Ectodermal cell (in vitro differentiated cells): ENCODE measurements around the gene GADD45GIP1.

ENCODE experiments used
- H3K27ac ChIP-seq: 2 replicates; pipeline ENCODE4 v1.7.0; 2013; ENCODE audit warnings: mild to moderate bottlenecking, low read depth, low read length; ENCODE audit not compliant: insufficient read depth, poor library complexity, severe bottlenecking
- H3K27me3 ChIP-seq: 2 replicates; pipeline ENCODE4 v1.7.0; 2013; ENCODE audit warnings: mild to moderate bottlenecking, low read length; ENCODE audit not compliant: insufficient read depth, control insufficient read depth, poor library complexity, severe bottlenecking
- H3K36me3 ChIP-seq: one replicate; pipeline ENCODE4 v1.7.0; 2013; ENCODE audit warnings: low read length; ENCODE audit not compliant: control insufficient read depth, insufficient read depth
- H3K4me1 ChIP-seq: one replicate; pipeline ENCODE4 v1.7.0; 2013; ENCODE audit warnings: low read length; ENCODE audit not compliant: control insufficient read depth, insufficient read depth
- H3K4me3 ChIP-seq: 2 replicates; pipeline ENCODE4 v1.7.0; 2013; ENCODE audit warnings: low read depth, low read length, control low read depth; ENCODE audit not compliant: insufficient read depth
- H3K9me3 ChIP-seq: 2 replicates; pipeline ENCODE4 v1.7.0; 2013; ENCODE audit warnings: mild to moderate bottlenecking, low read length, moderate library complexity; ENCODE audit not compliant: control insufficient read depth
- WGBS, 2 experiments: methylation state at CpG; one replicate each; pipeline ENCODE4 v1.1.7; 2013; ENCODE audit warnings: missing lambda C conversion rate in 2 of 2; 5-methylcytosine and 5-hydroxymethylcytosine counted together

Gene GADD45GIP1

GRCh38 chr19:12987781-12988180, 30.8 kb upstream of the GADD45GIP1 start:
- Histone ChIP-seq H3K4me1 (peaks cover 16% of the 10 kb centered on the region), H3K36me3 (no peaks in the 10 kb centered on the region), H3K4me3 (no peak overlapping the region), H3K27me3 (peaks cover 97% of the 10 kb centered on the region), H3K27ac (no peak overlapping the region), H3K9me3 (no peaks in the 10 kb centered on the region)
- 76 to 77% methylated on average over 10 of the region's 10 CpGs for WGBS, 2 experiments

- H3K27me3 ChIP-seq, result peaks cover 97% of the 10 kb centered on the region
- H3K4me1 ChIP-seq, result peaks cover 16% of the 10 kb centered on the region
- H3K27ac ChIP-seq, result no peak overlapping the region
- no peaks in the 10 kb centered on the region for H3K9me3 ChIP-seq
- H3K36me3 ChIP-seq, result no peaks in the 10 kb centered on the region
- WGBS, 2 experiments, result 70 to 73% methylated on average over 3 of the region's 3 CpGs
- H3K4me3 ChIP-seq, result no peak overlapping the region
These were observed 30.2 kb upstream of the GADD45GIP1 start for GRCh38 chr19:12987190-12987589.

- peaks cover 16% of the 10 kb centered on the region for H3K4me1 ChIP-seq
- no peaks in the 10 kb centered on the region for H3K36me3 ChIP-seq
- H3K27me3 ChIP-seq, result peaks cover 97% of the 10 kb centered on the region
- no peak overlapping the region for H3K27ac ChIP-seq
- no peak overlapping the region for H3K4me3 ChIP-seq
- WGBS, 2 experiments, result 92 to 94% methylated on average over 12 of the region's 12 CpGs
- no peaks in the 10 kb centered on the region for H3K9me3 ChIP-seq
These were observed 29.7 kb upstream of the GADD45GIP1 start for GRCh38 chr19:12986726-12987125.

- H3K4me3 ChIP-seq, result no peak overlapping the region
- WGBS, 2 experiments, result 60 to 62% methylated on average over 16 of the region's 16 CpGs
- H3K36me3 ChIP-seq, result no peaks in the 10 kb centered on the region
- H3K9me3 ChIP-seq, result no peaks in the 10 kb centered on the region
- peaks cover 87% of the 10 kb centered on the region for H3K27me3 ChIP-seq
- H3K27ac ChIP-seq, result no peak overlapping the region
- H3K4me1 ChIP-seq, result peaks cover 16% of the 10 kb centered on the region
These were observed 28.2 kb upstream of the GADD45GIP1 start for GRCh38 chr19:12985049-12985776.

GRCh38 chr19:12984683-12985048, 27.6 kb upstream of the GADD45GIP1 start:
- Histone ChIP-seq H3K4me3 (no peak overlapping the region), H3K27ac (no peak overlapping the region), H3K36me3 (no peaks in the 10 kb centered on the region), H3K27me3 (peaks cover 82% of the 10 kb centered on the region), H3K4me1 (peaks cover 16% of the 10 kb centered on the region), H3K9me3 (no peaks in the 10 kb centered on the region)
- WGBS, 2 experiments, result 44 to 46% methylated on average over 10 of the region's 10 CpGs

GRCh38 chr19:12984143-12984627, 27.2 kb upstream of the GADD45GIP1 start:
- no peak overlapping the region for H3K4me3 ChIP-seq
- 89 to 95% methylated on average over 3 of the region's 3 CpGs for WGBS, 2 experiments

GRCh38 chr19:12983542-12984142, 26.6 kb upstream of the GADD45GIP1 start:
- peaks cover 73% of the 10 kb centered on the region for H3K27me3 ChIP-seq
- H3K36me3 ChIP-seq, result no peaks in the 10 kb centered on the region
- peaks cover 16% of the 10 kb centered on the region for H3K4me1 ChIP-seq
- H3K27ac ChIP-seq, result no peak overlapping the region
- no peak overlapping the region for H3K4me3 ChIP-seq
- 10% methylated on average over 51 of the region's 51 CpGs for WGBS, 2 experiments
- no peaks in the 10 kb centered on the region for H3K9me3 ChIP-seq

More at GRCh38 chr19:12984143-12984627, 27.2 kb upstream of the GADD45GIP1 start:
- Histone ChIP-seq H3K36me3 (no peaks in the 10 kb centered on the region), H3K4me1 (peaks cover 16% of the 10 kb centered on the region), H3K9me3 (no peaks in the 10 kb centered on the region), H3K27ac (no peak overlapping the region), H3K27me3 (peaks cover 77% of the 10 kb centered on the region)

GRCh38 chr19:12983091-12983490, 26.1 kb upstream of the GADD45GIP1 start:
- peaks cover 67% of the 10 kb centered on the region for H3K27me3 ChIP-seq
- no peaks in the 10 kb centered on the region for H3K9me3 ChIP-seq
- H3K4me3 ChIP-seq, result no peak overlapping the region
- H3K4me1 ChIP-seq, result peaks cover 16% of the 10 kb centered on the region
- no peaks in the 10 kb centered on the region for H3K36me3 ChIP-seq
- 61 to 62% methylated on average over 10 of the region's 10 CpGs for WGBS, 2 experiments
- no peak overlapping the region for H3K27ac ChIP-seq

GRCh38 chr19:12982648-12983047, 25.6 kb upstream of the GADD45GIP1 start:
- H3K4me1 ChIP-seq, result peaks cover 16% of the 10 kb centered on the region
- no peak overlapping the region for H3K4me3 ChIP-seq
- no peaks in the 10 kb centered on the region for H3K36me3 ChIP-seq
- peaks cover 63% of the 10 kb centered on the region for H3K27me3 ChIP-seq
- H3K9me3 ChIP-seq, result no peaks in the 10 kb centered on the region
- H3K27ac ChIP-seq, result no peak overlapping the region
- 86 to 87% methylated on average over 4 to 6 of the region's 6 CpGs for WGBS, 2 experiments

GRCh38 chr19:12979974-12980373, 23.0 kb upstream of the GADD45GIP1 start:
- Histone ChIP-seq H3K36me3 (no peaks in the 10 kb centered on the region), H3K9me3 (no peaks in the 10 kb centered on the region), H3K27me3 (peaks cover 36% of the 10 kb centered on the region), H3K27ac (no peak overlapping the region), H3K4me3 (no peak overlapping the region), H3K4me1 (peaks cover 4% of the 10 kb centered on the region)
- WGBS, 2 experiments, result 87 to 91% methylated on average over 3 of the region's 3 CpGs
